IPS DF 19.7 (cell line): Measurements from ENCODE around the gene GUCY2D.
"Not testable (repeated sequence)": the region's sequence is repeated elsewhere in the genome, so short reads cannot be mapped to it uniquely, and the experiment has no call there.

Experiments used
- DNase-seq: peaks from one replicate; pipeline ENCODE4 v3.0.0-alpha.2; 2013; ENCODE audit warnings: low read depth, low spot score

GUCY2D gene

GRCh38 chr17:8016632-8017424, 14.4 kb downstream of the GUCY2D start:
- DNase-seq = no peak

GRCh38 chr17:8018436-8018835, 16.0 kb downstream of the GUCY2D start:
- no peak for DNase-seq

- no peak for DNase-seq
Measured at GRCh38 chr17:8019166-8019565, 16.8 kb downstream of the GUCY2D start.

GRCh38 chr17:8019665-8020650, 17.5 kb downstream of the GUCY2D start:
- DNase-seq = no peak

GRCh38 chr17:8020776-8021564, 18.6 kb downstream of the GUCY2D start:
- DNase-seq = no peak

- DNase-seq = no peak
Measured at GRCh38 chr17:8021565-8022359, 19.3 kb downstream of the GUCY2D start.

- no peak for DNase-seq
Measured at GRCh38 chr17:8022360-8023003, 20.1 kb downstream of the GUCY2D start.

GRCh38 chr17:8024161-8024560, 21.7 kb downstream of the GUCY2D start:
- not testable (repeated sequence) for DNase-seq

- no peak for DNase-seq
Measured at GRCh38 chr17:8025176-8025911, 22.9 kb downstream of the GUCY2D start.

GRCh38 chr17:8029121-8029520, 26.7 kb downstream of the GUCY2D start:
- no peak for DNase-seq

- no peak for DNase-seq
Measured at GRCh38 chr17:8031261-8031661, 28.8 kb downstream of the GUCY2D start.

- no peak for DNase-seq
Measured at GRCh38 chr17:8031950-8032349, 29.5 kb downstream of the GUCY2D start.

GRCh38 chr17:8032442-8032841, 30.0 kb downstream of the GUCY2D start:
- DNase-seq = no peak

GRCh38 chr17:8038954-8039610, 36.7 kb downstream of the GUCY2D start, which contains the start of gene ALOX15B:
ALOX15B (plus strand) TSS chr17:8039059; CDS start chr17:8039156, 97 bp downstream.
- DNase-seq = no peak

GRCh38 chr17:8039611-8040168, 37.3 kb downstream of the GUCY2D start:
- DNase-seq = no peak

GRCh38 chr17:8041249-8041928, 39.0 kb downstream of the GUCY2D start:
- no peak for DNase-seq

GRCh38 chr17:8041979-8042378, 39.6 kb downstream of the GUCY2D start:
- no peak for DNase-seq
